ENCODE results near the gene TMA7B. TPM values are rescaled to one million over a fixed set of nuclear protein-coding genes. Genes with fewer than 3 reads are reported as not detected.
A peak's percentile ranks its signal among the peaks of the same experiment; 100 is the strongest.

The TMA7B gene
- total RNA-seq, 1 donor from 2014 or later: not detected

DNA sequence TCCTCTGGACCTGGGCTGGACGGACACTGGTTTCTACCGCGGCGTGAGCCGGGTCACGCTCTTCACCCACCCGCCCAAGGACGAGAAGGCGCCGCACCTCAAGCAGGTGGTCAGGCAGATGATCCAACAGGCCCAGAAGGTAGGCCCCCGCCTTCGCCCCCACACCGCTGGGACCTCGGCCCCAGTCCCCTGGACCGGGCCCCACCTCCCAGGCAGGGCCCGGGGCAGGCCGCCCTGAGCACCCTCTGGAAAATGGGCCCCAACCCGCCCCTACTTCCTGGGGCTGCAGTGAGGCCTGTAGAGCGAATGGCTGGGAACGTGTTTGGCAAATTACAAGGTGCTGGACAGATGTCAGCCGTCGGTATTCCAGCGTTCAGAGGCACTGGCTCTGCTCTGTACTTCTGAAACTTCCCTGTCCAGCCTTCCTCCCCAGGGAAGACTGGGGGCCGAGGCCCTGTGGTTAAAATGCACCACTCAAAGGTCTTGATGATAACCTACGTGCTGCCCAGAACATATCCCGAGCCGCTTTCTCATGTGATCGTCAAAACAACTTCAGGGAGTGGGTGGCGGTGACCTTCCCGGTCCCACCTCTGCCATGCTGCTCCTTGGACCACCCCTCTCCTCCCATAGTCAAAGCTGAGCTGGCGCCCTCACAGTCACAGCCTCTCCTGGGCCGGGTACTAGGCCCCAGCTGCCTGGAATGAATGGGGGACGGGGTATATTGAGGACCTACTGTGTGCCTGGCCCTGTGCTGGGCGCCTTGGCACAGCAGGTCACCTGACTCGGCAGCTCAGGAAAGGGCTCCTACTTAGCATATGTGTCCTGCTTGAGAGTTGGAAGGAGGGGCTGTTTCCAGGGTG, 35.4 kb downstream of the TMA7B start:
- FAIRE-seq: no peak
- H3K27me3 ChIP-seq (ENCODE audit: control insufficient read depth, insufficient read depth, low read length): no peaks in the 10 kb centered on the region
- TF ChIP-seq, protein P1, sequence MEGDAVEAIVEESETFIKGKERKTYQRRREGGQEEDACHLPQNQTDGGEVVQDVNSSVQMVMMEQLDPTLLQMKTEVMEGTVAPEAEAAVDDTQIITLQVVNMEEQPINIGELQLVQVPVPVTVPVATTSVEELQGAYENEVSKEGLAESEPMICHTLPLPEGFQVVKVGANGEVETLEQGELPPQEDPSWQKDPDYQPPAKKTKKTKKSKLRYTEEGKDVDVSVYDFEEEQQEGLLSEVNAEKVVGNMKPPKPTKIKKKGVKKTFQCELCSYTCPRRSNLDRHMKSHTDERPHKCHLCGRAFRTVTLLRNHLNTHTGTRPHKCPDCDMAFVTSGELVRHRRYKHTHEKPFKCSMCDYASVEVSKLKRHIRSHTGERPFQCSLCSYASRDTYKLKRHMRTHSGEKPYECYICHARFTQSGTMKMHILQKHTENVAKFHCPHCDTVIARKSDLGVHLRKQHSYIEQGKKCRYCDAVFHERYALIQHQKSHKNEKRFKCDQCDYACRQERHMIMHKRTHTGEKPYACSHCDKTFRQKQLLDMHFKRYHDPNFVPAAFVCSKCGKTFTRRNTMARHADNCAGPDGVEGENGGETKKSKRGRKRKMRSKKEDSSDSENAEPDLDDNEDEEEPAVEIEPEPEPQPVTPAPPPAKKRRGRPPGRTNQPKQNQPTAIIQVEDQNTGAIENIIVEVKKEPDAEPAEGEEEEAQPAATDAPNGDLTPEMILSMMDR (IDR thresholded peaks at IDR 0.05; ENCODE audit: insufficient read depth, low read length, severe bottlenecking): no peak
- peaks cover 16% of the 10 kb centered on the region for H3K36me3 ChIP-seq (ENCODE audit: control insufficient read depth, insufficient read depth, low read length)
- no peak for DNase-seq (ENCODE audit: low read depth)
- peak overlapping the region; percentile 92 for H3K4me3 ChIP-seq (ENCODE audit: low read depth, low read length)

DNA sequence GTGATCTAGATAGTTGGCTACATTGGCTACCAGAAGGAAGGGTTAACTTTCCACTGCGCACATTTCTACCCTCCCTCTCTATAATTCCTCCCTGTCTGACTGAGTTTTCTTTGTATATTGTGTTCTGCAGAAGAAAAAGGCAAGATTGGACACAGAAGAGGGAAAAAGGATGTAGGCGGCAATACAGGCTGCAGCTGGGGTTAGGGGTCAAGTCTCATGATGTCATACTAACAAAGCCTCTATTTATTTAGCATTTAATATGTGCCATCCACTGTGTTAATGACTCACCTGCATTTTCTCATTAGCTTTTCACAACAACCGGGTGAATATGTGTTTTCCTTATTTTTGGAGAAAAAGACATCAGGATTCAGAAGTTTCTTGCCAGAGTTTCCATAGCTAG, 36.5 kb downstream of the TMA7B start:
- Histone ChIP-seq H3K4me3 (ENCODE audit: low read depth, low read length) (peak overlapping the region; percentile 92), H3K27me3 (ENCODE audit: control insufficient read depth, insufficient read depth, low read length) (no peaks in the 10 kb centered on the region), H3K36me3 (ENCODE audit: control insufficient read depth, insufficient read depth, low read length) (peaks cover 16% of the 10 kb centered on the region)
- FAIRE-seq: peak; percentile 13
- DNase-seq (ENCODE audit: low read depth): peak; percentile 51
- TF ChIP-seq, protein P1 (IDR thresholded peaks at IDR 0.05; ENCODE audit: insufficient read depth, low read length, severe bottlenecking): no peak

GRCh38 chr22:39997421-39997820, 37.2 kb downstream of the TMA7B start:
- Histone ChIP-seq H3K36me3 (ENCODE audit: control insufficient read depth, insufficient read depth, low read length) (peaks cover 16% of the 10 kb centered on the region), H3K4me3 (ENCODE audit: low read depth, low read length) (no peak overlapping the region), H3K27me3 (ENCODE audit: control insufficient read depth, insufficient read depth, low read length) (no peaks in the 10 kb centered on the region)
- FAIRE-seq: peak; percentile 13
- TF ChIP-seq, protein P1 (IDR thresholded peaks at IDR 0.05; ENCODE audit: insufficient read depth, low read length, severe bottlenecking): no peak
- no peak for DNase-seq (ENCODE audit: low read depth)

DNA sequence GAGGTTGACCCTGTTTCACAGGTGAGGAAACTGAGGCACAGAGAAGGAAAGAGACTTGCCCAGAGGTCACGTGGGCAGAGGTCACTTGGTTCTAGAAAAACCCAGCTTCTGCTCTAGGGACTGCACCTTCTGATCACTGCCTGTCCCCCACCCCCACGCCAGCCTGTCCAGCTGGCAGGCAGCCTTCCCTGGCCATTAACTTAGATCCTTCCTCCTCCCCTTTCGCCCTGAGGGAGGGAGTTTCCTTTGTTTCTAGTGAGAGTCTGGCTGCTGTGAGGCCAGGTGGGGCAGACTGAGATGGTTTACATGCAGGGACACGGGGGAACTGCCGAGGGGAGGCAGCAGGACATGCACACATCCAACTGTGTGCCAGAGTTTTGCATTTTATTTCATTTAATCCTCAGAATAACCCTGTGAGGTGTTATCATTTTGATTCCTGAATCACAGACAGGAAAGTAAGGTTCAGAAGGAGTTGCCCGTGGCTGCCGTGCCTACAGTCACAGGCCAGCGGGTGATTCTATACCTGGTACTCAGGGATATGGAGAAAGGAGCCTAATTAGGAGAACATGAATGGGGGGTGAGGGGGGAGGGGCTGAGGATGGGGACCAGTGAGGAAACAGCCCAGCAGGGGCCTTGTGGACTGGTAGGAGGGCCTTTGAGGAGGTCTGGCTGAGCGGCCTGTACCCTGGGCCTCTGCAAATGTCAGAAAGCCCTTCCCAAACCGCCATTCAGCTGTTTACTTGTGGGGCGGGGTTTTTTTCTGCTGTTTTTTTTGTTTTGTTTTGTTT, 37.9 kb downstream of the TMA7B start:
- Histone ChIP-seq H3K36me3 (ENCODE audit: control insufficient read depth, insufficient read depth, low read length) (peaks cover 17% of the 10 kb centered on the region), H3K27me3 (ENCODE audit: control insufficient read depth, insufficient read depth, low read length) (no peaks in the 10 kb centered on the region), H3K4me3 (ENCODE audit: low read depth, low read length) (no peak overlapping the region)
- TF ChIP-seq, protein P1 (IDR thresholded peaks at IDR 0.05; ENCODE audit: insufficient read depth, low read length, severe bottlenecking): no peak
- peak; percentile 75 for DNase-seq (ENCODE audit: low read depth)
- FAIRE-seq: peak; percentile 18

DNA sequence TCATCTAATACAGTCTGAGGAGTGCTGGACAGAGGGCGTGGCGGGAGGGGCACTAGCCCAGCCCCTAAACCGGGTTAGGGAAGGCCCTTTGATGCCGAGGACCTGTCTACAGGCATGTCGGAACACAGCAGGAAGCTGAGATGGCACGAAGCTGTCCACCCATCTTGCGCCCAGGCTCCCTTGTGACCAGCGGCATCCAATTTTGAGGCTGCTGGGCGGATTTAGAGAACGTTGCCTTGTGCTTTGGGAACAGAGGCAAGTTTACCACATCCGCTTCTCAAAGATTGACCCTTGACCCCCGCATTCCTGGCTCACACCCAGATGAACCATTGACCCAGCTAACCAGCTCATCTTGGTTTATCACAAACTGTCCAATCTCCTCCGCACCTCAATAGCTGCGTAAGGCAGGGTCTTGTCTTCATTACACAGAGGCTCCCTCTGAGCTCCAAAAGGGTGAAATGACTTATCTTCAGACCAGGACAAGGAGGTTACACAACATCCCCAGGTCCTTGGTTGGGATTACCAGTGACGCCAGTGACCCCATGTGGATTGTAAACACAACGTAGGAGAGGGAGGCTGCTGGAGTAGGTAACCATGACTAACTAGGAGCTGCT, 39.1 kb downstream of the TMA7B start:
- TF ChIP-seq, protein P1 (IDR thresholded peaks at IDR 0.05; ENCODE audit: insufficient read depth, low read length, severe bottlenecking): peak; percentile 14
- peak; percentile 83 for FAIRE-seq
- Histone ChIP-seq H3K36me3 (ENCODE audit: control insufficient read depth, insufficient read depth, low read length) (peaks cover 17% of the 10 kb centered on the region), H3K27me3 (ENCODE audit: control insufficient read depth, insufficient read depth, low read length) (no peaks in the 10 kb centered on the region), H3K4me3 (ENCODE audit: low read depth, low read length) (no peak overlapping the region)
- peak; percentile 70 for DNase-seq (ENCODE audit: low read depth)
